HL-60/S4 treated with retinoic acid at 250 ng/mL for 4 days and 3 days (cell line): ENCODE measurements around the gene SMARCA4.
"Not testable (repeated sequence)": the region's sequence is repeated elsewhere in the genome, so short reads cannot be mapped to it uniquely, and the experiment has no call there.

Experiments
- in situ Hi-C: fragments of 300-500 bp; cut with MboI; formaldehyde crosslinking; loops from 2 replicates; pipeline ENCODE4 v1.7.0; 2022; ENCODE audit warnings: low sequenced_read_pairs

The SMARCA4 gene

GRCh38 chr19:11061952-11062351, 101.1 kb downstream of the SMARCA4 start:
- in situ Hi-C loops = no loop called here

GRCh38 chr19:11063434-11063833, 102.6 kb downstream of the SMARCA4 start:
- in situ Hi-C loops = no loop called here

- in situ Hi-C loops = no loop called here
Measured at GRCh38 chr19:11064831-11065303, 104.0 kb downstream of the SMARCA4 start.

GRCh38 chr19:11066326-11066725, 105.5 kb downstream of the SMARCA4 start:
- in situ Hi-C loops = no loop called here

GRCh38 chr19:11067356-11068113, 106.7 kb downstream of the SMARCA4 start:
- in situ Hi-C loops = no loop called here

- in situ Hi-C loops = no loop called here
Measured at GRCh38 chr19:11069561-11069960, 108.7 kb downstream of the SMARCA4 start.

GRCh38 chr19:11070123-11070522, 109.3 kb downstream of the SMARCA4 start:
- in situ Hi-C loops = no loop called here

GRCh38 chr19:11073568-11073967, 112.7 kb downstream of the SMARCA4 start:
- in situ Hi-C loops = no loop called here

- in situ Hi-C loops = not testable (repeated sequence)
Measured at GRCh38 chr19:11076792-11077191, 116.0 kb downstream of the SMARCA4 start.

- in situ Hi-C loops = no loop called here
Measured at GRCh38 chr19:11078893-11079292, 118.1 kb downstream of the SMARCA4 start.

GRCh38 chr19:11079999-11080398, 119.2 kb downstream of the SMARCA4 start:
- in situ Hi-C loops = no loop called here

GRCh38 chr19:11087870-11088505, 127.2 kb downstream of the SMARCA4 start:
- in situ Hi-C loops = no loop called here

GRCh38 chr19:11088506-11089253, 127.8 kb downstream of the SMARCA4 start:
- in situ Hi-C loops = no loop called here

GRCh38 chr19:11089254-11090013, 128.6 kb downstream of the SMARCA4 start, which contains the start of gene LDLR:
TSS of gene LDLR (plus strand) at chr19:11089463. CDS start at chr19:11089549, 86 bp downstream.
- in situ Hi-C loops = no loop called here

- in situ Hi-C loops = not testable (repeated sequence)
Measured at GRCh38 chr19:11090014-11090263, 129.1 kb downstream of the SMARCA4 start.

GRCh38 chr19:11090264-11090996, 129.6 kb downstream of the SMARCA4 start:
- in situ Hi-C loops = no loop called here

GRCh38 chr19:11090997-11091702, 130.3 kb downstream of the SMARCA4 start:
- in situ Hi-C loops = no loop called here

- in situ Hi-C loops = no loop called here
Measured at GRCh38 chr19:11091703-11092153, 130.9 kb downstream of the SMARCA4 start.

GRCh38 chr19:11092181-11092538, 131.3 kb downstream of the SMARCA4 start:
- in situ Hi-C loops = no loop called here
